SK-MEL-5 (cell line): Measurements from ENCODE around the gene PAX7. TPM values are rescaled to one million over a fixed set of nuclear protein-coding genes. Genes with fewer than 3 reads are reported as not detected.

Source experiments
- DNase-seq: peaks from one replicate; pipeline ENCODE4 v3.0.0-alpha.2; 2016; ENCODE audit warnings: low read depth, low spot score
- in situ Hi-C: cut with HindIII; loops from 2 replicates; pipeline ENCODE4 v1.10.0; 2016; ENCODE audit warnings: low sequenced_read_pairs, high pct_unique_total_duplicates, low pct_unique_long_range_greater_than_20kb
- total RNA-seq: library from RNA; depleted of rRNA; stranded (reverse); fragments of >200 nt; shearing (Covaris generic); gene quantifications from 2 replicates; pipeline ENCODE4 v1.2.3, GENCODE V29; 2014

The PAX7 gene
- total RNA-seq, 1 experiment from 2014 or later: not detected

DNA sequence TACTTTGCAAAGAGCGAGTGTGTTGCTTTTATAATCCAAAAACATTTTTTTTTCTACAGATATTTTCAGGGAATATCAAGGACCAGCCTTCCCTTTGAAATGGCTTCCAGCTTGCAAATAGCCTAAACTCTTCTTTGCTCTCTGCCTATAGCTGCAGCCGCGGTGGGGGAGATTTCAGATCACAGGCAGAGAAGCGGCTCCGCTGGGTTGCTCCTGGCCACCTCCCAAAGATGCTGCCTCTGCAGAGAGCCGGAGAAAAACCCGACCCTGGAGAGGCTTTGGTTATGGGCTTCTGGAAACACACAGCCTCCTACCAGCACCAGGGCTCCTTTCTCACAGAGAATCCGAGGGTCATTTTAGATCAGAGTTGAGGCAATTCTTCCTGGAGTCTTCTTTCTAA, 18.6 kb upstream of the PAX7 start:
- no peak for DNase-seq
- in situ Hi-C loops: no loop called here

GRCh38 chr1:18614069-18614735, 16.4 kb upstream of the PAX7 start:
- in situ Hi-C loops: no loop called here
- DNase-seq: no peak

DNA sequence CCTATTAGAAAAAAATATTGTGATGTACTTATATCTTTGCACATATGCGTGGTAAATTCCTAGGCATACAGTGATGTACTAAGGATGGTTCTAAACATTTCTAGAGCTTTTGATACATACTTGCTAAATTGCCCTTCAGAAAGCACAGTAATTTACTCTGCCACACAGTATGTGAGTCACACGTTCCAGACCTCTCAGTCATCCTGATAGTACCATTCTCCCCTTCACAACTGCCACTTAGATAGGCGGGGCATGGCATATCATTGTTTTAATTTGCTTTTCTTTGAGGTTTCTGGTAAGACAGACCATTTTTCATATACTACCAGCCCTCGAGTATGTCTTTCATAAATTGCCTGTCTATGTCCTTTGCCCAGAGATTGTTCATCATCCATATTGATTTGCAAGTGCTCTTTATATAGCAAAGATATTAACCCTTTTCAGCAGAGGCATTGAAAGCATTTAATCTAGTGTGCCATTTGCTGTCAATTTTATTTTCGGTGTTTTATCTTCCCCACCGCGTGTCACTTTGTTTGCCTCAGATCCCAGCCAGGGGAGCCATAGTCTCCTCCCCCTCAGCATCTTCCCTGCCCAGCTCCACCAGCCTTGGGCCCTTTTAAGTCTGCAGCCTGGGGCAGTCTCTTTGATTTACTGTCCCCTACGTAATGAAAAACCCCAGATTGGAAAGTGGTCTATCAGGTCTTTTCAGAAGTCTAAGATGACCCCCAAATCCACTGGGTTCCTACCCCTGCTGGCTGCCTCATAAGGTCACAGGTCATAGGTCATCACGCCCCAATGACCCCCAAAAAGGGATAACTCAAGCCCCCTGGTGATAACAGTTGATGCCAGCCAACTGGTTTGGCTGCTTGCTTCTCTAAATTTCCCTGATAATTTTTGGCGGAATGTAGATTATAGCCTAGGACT, 11.8 kb upstream of the PAX7 start:
- DNase-seq: no peak
- in situ Hi-C loops: no loop called here

DNA sequence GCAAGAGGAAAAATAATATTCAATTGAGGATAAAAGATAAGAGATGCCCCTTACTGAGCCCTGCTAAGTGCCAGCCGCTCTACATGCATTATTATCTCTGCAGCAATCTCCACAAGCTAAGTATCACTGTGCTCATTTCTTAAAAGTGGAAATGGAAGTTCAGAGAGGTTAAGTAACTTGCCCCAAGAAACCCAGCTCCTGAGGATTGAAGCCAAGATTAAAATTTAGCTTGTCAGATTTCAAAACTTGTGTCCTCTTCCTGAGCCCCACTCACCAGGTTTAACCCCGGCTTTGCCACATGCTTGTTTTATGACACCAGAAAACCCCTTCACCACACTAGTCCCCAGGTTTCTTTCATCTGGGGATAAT, 11.2 kb upstream of the PAX7 start:
- in situ Hi-C loops: no loop called here
- DNase-seq: no peak

DNA sequence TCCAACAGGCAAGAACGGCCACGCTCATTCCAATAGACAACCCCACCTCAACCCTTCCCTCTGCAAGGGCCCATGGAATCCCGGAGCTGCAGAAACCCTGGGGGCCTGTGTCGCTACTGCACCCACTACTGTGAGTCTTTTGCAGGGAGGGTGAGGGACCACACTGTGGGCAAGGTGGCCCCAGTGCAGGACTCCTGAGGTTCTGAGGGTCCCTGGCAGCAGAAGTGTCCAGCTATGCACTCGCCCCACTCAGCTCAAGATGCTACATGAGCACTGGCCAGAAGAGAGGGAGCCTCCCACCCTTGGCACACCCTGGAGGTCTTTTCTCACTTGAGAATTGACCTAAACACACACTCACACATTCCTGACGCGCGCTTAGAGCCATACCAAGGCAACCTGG, 2.1 kb upstream of the PAX7 start:
- no peak for DNase-seq
- in situ Hi-C loops: no loop called here

DNA sequence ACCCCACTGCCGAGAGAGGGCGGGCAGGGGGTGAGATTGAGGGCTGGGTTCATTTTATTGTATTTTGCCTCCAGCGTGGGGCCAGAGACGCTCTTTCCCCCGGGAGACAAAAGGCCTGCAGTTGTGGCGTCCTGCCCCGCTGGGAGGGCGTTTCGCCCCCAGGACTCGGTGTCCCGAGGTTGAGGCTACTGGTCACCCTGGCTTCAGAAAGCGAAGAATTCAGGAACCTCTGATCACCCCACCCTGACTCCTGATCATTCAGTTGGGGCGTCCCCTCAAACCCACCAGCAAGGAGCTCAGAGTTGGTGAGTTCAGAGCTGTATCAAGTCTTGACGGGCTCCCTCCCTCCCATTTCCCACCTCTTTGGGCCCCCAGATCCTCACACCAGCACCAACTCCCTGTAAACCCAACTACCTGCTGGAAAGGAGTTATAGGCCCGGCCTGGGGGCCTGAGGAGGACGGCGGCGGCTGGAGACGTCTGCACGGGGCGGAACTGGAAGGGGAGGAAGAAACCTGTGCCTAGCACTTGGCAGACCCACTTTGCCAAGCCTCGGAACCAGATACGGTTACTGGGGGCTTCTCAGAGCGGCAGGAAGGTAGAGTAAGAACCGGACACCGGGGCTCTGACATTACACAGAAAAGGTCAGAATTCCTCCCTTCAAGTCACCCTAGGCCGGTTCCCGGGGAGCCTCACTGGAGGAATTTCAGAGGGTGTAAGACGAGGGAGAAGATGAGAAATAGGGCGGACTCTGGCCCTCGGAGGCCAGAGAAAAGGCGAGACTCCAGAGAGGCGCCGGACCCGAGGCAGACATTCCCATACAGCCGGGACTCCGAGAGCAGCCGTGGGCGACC, 761 bp upstream of the PAX7 start:
- in situ Hi-C loops: no loop called here

GRCh38 chr1:18631496-18632217, 1.0 kb downstream of the PAX7 start:
- in situ Hi-C loops: no loop called here
- no peak for DNase-seq

More for the DNA sequence above, 761 bp upstream of the PAX7 start:
- no peak for DNase-seq

DNA sequence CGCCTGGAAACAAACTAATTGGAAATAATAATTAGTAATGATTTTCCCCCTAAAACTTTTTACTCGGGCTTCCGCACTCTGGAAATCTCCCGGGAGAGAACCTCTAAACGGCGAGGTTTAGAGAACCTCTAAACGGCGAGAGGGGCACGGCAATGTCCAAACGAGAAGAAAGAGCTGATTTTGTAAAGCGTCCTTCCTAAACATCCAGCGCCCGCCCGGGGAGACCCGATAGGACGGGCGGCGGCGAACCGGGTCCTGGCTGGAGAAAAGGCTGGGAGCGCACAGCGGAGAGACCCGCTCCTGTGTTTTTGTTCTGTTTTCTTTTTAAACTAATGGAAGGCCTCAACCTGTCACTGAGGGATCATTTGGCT, 1.6 kb downstream of the PAX7 start:
- in situ Hi-C loops: no loop called here
- DNase-seq: no peak

- in situ Hi-C loops: no loop called here
- no peak for DNase-seq
Observed at GRCh38 chr1:18632783-18633421, 2.3 kb downstream of the PAX7 start.

- no peak for DNase-seq
- in situ Hi-C loops: no loop called here
Observed at GRCh38 chr1:18633422-18634155, 2.9 kb downstream of the PAX7 start.

- no peak for DNase-seq
- in situ Hi-C loops: no loop called here
Observed at GRCh38 chr1:18634276-18634675, 3.6 kb downstream of the PAX7 start.

- in situ Hi-C loops: no loop called here
- no peak for DNase-seq
Observed at GRCh38 chr1:18635070-18635577, 4.5 kb downstream of the PAX7 start.

- in situ Hi-C loops: no loop called here
- no peak for DNase-seq
Observed at GRCh38 chr1:18635891-18636595, 5.4 kb downstream of the PAX7 start.

DNA sequence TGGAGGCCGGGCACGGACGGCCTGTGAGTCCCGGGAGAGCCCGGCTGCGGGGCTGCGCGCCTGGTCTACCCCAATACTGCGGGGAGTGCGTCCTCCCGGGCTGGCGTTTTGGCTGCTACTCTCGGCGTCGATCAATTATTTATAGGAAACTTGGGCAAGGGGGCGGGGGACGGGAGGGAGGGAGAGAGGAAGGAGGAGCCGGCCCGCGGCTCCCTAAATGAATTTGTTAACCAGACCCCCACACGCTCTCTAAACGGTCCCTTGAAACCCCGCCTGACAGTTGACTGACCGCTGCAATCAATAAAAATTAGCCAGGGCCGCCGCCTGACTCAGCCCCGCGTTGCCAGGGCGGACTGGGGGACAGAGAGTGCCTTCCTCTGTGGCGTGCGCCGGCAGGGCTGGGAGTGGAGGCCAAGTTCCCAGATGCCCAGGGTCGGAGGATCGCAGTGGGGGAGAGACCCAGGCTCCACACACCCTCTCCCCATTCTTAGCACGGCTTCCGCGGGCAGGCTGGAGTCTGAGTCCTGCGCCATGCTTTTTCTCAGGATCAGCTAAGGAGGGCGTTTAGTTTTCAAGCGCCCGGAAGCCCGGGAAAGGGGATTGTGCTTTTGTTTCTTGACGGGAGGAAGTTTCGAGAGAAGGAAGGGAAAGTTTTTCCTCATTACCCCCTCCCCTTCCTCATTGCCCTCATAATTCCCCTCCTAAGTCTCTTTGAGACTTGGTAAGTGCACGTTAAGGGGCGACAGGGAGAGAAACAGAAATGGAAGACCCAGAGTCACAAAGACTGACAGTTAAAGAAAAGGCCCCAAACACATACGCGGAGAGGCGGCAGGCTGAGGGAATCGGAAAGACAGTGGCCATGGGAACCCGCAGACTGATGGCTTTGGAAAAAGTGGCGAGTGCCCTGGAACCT, 6.2 kb downstream of the PAX7 start:
- in situ Hi-C loops: no loop called here
- no peak for DNase-seq

DNA sequence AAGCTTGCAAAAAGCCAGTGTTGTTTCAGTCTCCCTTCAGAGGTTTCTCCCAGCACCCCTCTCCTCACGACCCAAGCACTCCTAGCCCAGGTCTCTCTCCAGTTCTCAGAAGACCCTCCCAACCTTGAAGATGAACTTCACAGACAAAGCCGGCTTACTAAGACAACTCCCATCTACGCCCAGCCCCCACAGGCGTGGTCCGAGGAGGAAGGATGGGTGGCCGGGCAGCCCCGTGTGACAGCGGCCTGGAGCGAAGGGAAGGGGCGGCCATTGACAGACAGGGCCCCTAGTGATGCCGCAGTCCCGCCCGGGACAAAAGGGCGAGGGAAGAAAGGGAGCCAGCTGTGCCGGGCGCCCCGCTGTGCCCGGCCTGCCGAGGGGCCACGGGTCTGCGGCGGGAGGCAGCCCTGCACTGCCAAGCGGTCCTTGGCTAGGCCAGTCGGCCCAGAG, 6.9 kb downstream of the PAX7 start:
- in situ Hi-C loops: no loop called here
- DNase-seq: no peak
